OCI-LY1 (cell line): ENCODE measurements around the gene MMP14.

Experiments used
- H2AFZ ChIP-seq: fragments of 200-600 bp; sonication (generic), shearing (Covaris generic); 2 replicates; pipeline ENCODE4 v1.6.0; 2014; ENCODE audit warnings: antibody characterized with exemption, mild to moderate bottlenecking, low read length
- H3F3A ChIP-seq: fragments of 200-600 bp; sonication (generic), shearing (Covaris generic); 2 replicates; pipeline ENCODE4 v1.6.0; 2014; ENCODE audit warnings: mild to moderate bottlenecking, antibody characterized with exemption, low read length, moderate library complexity; ENCODE audit not compliant: insufficient read depth
- H3K27ac ChIP-seq: fragments of 200-600 bp; sonication (generic); 2 replicates; pipeline ENCODE4 v1.5.1; 2014; ENCODE audit warnings: low read length, mixed run types, mild to moderate bottlenecking, low read depth; ENCODE audit not compliant: poor library complexity, severe bottlenecking
- H3K27me3 ChIP-seq: fragments of 200-600 bp; sonication (generic); 2 replicates; pipeline ENCODE4 v1.6.0; 2014; ENCODE audit warnings: antibody characterized with exemption, mild to moderate bottlenecking, low read length, moderate library complexity; ENCODE audit not compliant: insufficient read depth
- H3K36me3 ChIP-seq: fragments of 200-600 bp; sonication (generic); 2 replicates; pipeline ENCODE4 v1.6.1; 2014; ENCODE audit warnings: mild to moderate bottlenecking, antibody characterized with exemption, low read length, moderate library complexity, mixed read lengths; ENCODE audit not compliant: insufficient read depth
- H3K4me1 ChIP-seq: fragments of 200-600 bp; sonication (generic); 2 replicates; pipeline ENCODE4 v1.5.1; 2014; ENCODE audit warnings: mild to moderate bottlenecking, low read length, moderate library complexity; ENCODE audit not compliant: insufficient read depth, severe bottlenecking
- H3K4me2 ChIP-seq: fragments of 200-600 bp; sonication (generic), shearing (Covaris generic); 2 replicates; pipeline ENCODE4 v1.6.1; 2014; ENCODE audit warnings: low read length
- H3K4me3 ChIP-seq: fragments of 200-600 bp; sonication (generic); 2 replicates; pipeline ENCODE4 v1.5.1; 2014; ENCODE audit warnings: low read length, low read depth, mild to moderate bottlenecking, mixed read lengths; ENCODE audit not compliant: poor library complexity, severe bottlenecking
- H3K79me2 ChIP-seq: fragments of 200-600 bp; shearing (Covaris generic); 2 replicates; pipeline ENCODE4 v1.6.1; 2016; ENCODE audit warnings: mixed run types, low read length, mixed read lengths; ENCODE audit not compliant: insufficient read depth
- H3K9ac ChIP-seq: fragments of 200-600 bp; sonication (generic), shearing (Covaris generic); 2 replicates; pipeline ENCODE4 v1.6.1; 2014; ENCODE audit warnings: mild to moderate bottlenecking, low read length, mixed read lengths
- H3K9me2 ChIP-seq: fragments of 200-600 bp; sonication (generic), shearing (Covaris generic); 2 replicates; pipeline ENCODE4 v1.6.1; 2014; ENCODE audit warnings: low read depth, mild to moderate bottlenecking, low read length, mixed read lengths
- H3K9me3 ChIP-seq: fragments of 200-600 bp; shearing (Covaris generic); 2 replicates; pipeline ENCODE4 v1.6.1; 2014; ENCODE audit warnings: low read length, mixed read lengths
- H4K20me1 ChIP-seq: fragments of 200-600 bp; sonication (generic), shearing (Covaris generic); 2 replicates; pipeline ENCODE4 v1.6.0; 2016; ENCODE audit warnings: mild to moderate bottlenecking, low read length; ENCODE audit not compliant: insufficient read depth
- CTCF ChIP-seq: fragments of 200-600 bp; sonication (generic), shearing (Covaris generic); IDR thresholded peaks from 2 replicates; pipeline ENCODE4 v1.5.1; 2017; ENCODE audit warnings: mild to moderate bottlenecking, antibody characterized with exemption, low read length, moderate library complexity, mixed read lengths
- EZH2 ChIP-seq: fragments of 200-600 bp; sonication (generic), shearing (Covaris generic); IDR thresholded peaks from 2 replicates; pipeline ENCODE4 v1.8.0; 2017; ENCODE audit warnings: borderline replicate concordance, mixed run types, mild to moderate bottlenecking, antibody characterized with exemption, low read length, moderate library complexity, mixed read lengths

The MMP14 gene

GRCh38 chr14:22819151-22819988, 17.0 kb upstream of the MMP14 start:
- Histone ChIP-seq H3K27me3 (no peaks in the 10 kb centered on the region), H3K9ac (no peak overlapping the region), H4K20me1 (no peaks in the 10 kb centered on the region), H3K4me1 (peaks cover 54% of the 10 kb centered on the region), H3K4me2 (peak overlapping the region; percentile 38), H3K9me2 (no peaks in the 10 kb centered on the region), H3F3A (no peaks in the 10 kb centered on the region), H3K4me3 (no peak overlapping the region), H2AFZ (no peak overlapping the region), H3K79me2 (no peaks in the 10 kb centered on the region), H3K36me3 (no peaks in the 10 kb centered on the region), H3K9me3 (no peaks in the 10 kb centered on the region), H3K27ac (no peak overlapping the region)
- no peak for TF ChIP-seq CTCF
- TF ChIP-seq EZH2, result no peak

- H3K9me3 ChIP-seq, result no peaks in the 10 kb centered on the region
- no peak overlapping the region for H3K27ac ChIP-seq
- no peak overlapping the region for H3K4me2 ChIP-seq
- no peaks in the 10 kb centered on the region for H3K36me3 ChIP-seq
- H3K27me3 ChIP-seq, result no peaks in the 10 kb centered on the region
- no peaks in the 10 kb centered on the region for H3K9me2 ChIP-seq
- no peaks in the 10 kb centered on the region for H4K20me1 ChIP-seq
- no peak overlapping the region for H2AFZ ChIP-seq
- no peaks in the 10 kb centered on the region for H3F3A ChIP-seq
- TF ChIP-seq EZH2 (no peak), CTCF (no peak)
- H3K4me1 ChIP-seq, result peaks cover 49% of the 10 kb centered on the region
- H3K79me2 ChIP-seq, result no peaks in the 10 kb centered on the region
- H3K4me3 ChIP-seq, result no peak overlapping the region
- H3K9ac ChIP-seq, result no peak overlapping the region
Observed at GRCh38 chr14:22820731-22821130, 15.7 kb upstream of the MMP14 start.

GRCh38 chr14:22821193-22822015, 15.0 kb upstream of the MMP14 start:
- Histone ChIP-seq H3K27ac (no peak overlapping the region), H3K4me2 (no peak overlapping the region), H3K9ac (no peak overlapping the region), H2AFZ (no peak overlapping the region), H3K79me2 (no peaks in the 10 kb centered on the region), H4K20me1 (no peaks in the 10 kb centered on the region), H3K27me3 (no peaks in the 10 kb centered on the region), H3K4me1 (peaks cover 43% of the 10 kb centered on the region), H3K9me3 (no peaks in the 10 kb centered on the region), H3K4me3 (no peak overlapping the region), H3K9me2 (no peaks in the 10 kb centered on the region), H3K36me3 (no peaks in the 10 kb centered on the region), H3F3A (no peaks in the 10 kb centered on the region)
- TF ChIP-seq CTCF, result no peak
- TF ChIP-seq EZH2, result no peak
